Hepatocyte (in vitro differentiated cells): Measurements from ENCODE around the gene UGT1A7.

Experiments used
- CTCF ChIP-seq: fragments of 200-600 bp; sonication (generic); IDR thresholded peaks from 2 replicates; pipeline ENCODE4 v1.5.1; 2016; ENCODE audit warnings: antibody characterized with exemption, mild to moderate bottlenecking; ENCODE audit not compliant: poor library complexity
- EZH2 ChIP-seq: fragments of 200-600 bp; sonication (generic); IDR thresholded peaks from 2 replicates; pipeline ENCODE4 v1.6.1; 2016; ENCODE audit warnings: antibody characterized with exemption, mild to moderate bottlenecking, borderline replicate concordance
- EZH2phosphoT487 ChIP-seq: fragments of 200-600 bp; sonication (generic); IDR thresholded peaks from one replicate; pipeline ENCODE4 v1.6.1; 2018; ENCODE audit warnings: antibody characterized with exemption, mild to moderate bottlenecking, low read depth, moderate library complexity; ENCODE audit not compliant: unreplicated experiment, severe bottlenecking

- no peak for TF ChIP-seq EZH2phosphoT487
- TF ChIP-seq CTCF, result no peak
- TF ChIP-seq EZH2, result no peak
Observed at GRCh38 chr2:233798335-233799086, 116.8 kb downstream of the UGT1A7 start.
